AG04449 (cell line): ENCODE results near the gene DIO2.

Experiments
- CTCF ChIA-PET: fragments of 350-600 bp; formaldehyde crosslinking; extraction: SDS; loops from one replicate; lab custom pipeline; 2021; ENCODE audit warnings: antibody characterized with exemption; lab: Yijun Ruan, JAX
- POLR2A ChIA-PET: fragments of 400-600, 350-600 bp; formaldehyde crosslinking; extraction: SDS; loops from one replicate; lab custom pipeline; 2020; ENCODE audit warnings: antibody characterized with exemption, inconsistent platforms; lab: Yijun Ruan, JAX
- DNase-seq: peaks from one replicate; pipeline ENCODE4 v3.0.0-alpha.2; 2010; ENCODE audit warnings: low read depth, low spot score
- H3K4me3 ChIP-seq: 2 replicates; pipeline ENCODE4 v1.5.1; 2011; ENCODE audit warnings: low read depth, mild to moderate bottlenecking, control low read depth, low read length
- TF ChIP-seq, protein P1 (sequence below): IDR thresholded peaks from one replicate; pipeline ENCODE4 v1.5.1; 2011; ENCODE audit warnings: mild to moderate bottlenecking, moderate library complexity, low read length, control low read depth, inconsistent platforms; ENCODE audit not compliant: insufficient read depth; ENCODE audit errors: missing control alignments

DIO2 gene

DNA sequence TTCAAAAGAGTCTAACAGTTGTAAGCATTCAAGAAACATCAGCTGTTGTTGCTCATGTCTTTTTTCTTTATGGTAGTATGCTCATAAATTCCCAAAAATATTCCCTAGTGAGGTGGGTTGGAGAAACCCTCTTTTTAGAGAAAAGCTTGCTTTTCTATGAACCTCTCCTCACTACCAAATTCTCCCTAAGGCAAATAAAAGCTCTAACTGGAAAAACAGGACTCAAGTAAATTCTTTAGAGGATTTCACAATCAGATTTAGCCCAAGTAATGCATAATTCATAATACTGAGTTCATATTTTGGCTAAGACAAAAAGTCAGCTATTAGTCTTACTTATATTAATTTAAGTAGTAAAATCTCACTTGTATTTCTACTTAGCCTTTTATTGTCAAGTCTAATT is 59.1 kb downstream of the DIO2 start:
- POLR2A ChIA-PET: no interaction called here
- no peak overlapping the region for H3K4me3 ChIP-seq
- CTCF ChIA-PET: no interaction called here
- TF ChIP-seq, protein P1, sequence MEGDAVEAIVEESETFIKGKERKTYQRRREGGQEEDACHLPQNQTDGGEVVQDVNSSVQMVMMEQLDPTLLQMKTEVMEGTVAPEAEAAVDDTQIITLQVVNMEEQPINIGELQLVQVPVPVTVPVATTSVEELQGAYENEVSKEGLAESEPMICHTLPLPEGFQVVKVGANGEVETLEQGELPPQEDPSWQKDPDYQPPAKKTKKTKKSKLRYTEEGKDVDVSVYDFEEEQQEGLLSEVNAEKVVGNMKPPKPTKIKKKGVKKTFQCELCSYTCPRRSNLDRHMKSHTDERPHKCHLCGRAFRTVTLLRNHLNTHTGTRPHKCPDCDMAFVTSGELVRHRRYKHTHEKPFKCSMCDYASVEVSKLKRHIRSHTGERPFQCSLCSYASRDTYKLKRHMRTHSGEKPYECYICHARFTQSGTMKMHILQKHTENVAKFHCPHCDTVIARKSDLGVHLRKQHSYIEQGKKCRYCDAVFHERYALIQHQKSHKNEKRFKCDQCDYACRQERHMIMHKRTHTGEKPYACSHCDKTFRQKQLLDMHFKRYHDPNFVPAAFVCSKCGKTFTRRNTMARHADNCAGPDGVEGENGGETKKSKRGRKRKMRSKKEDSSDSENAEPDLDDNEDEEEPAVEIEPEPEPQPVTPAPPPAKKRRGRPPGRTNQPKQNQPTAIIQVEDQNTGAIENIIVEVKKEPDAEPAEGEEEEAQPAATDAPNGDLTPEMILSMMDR: no peak
- DNase-seq: no peak

DNA sequence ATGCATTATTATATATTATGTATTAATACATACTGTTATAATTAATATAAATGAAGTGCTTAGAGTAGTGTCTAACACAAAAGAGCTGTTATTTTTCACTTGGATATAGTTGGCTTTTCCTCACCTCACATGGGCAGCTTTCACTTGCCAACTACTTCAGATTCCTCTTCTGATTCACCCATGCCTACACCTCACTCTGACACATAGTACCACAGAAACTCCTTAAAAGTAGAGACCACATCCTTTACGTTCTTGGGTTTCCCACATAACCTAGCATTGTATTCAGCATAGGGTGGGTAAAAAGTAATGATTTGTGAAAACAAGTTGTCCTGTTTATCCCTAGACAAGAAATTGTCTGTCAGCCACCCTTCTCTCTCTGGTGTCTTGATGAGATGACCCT is 61.0 kb downstream of the DIO2 start:
- TF ChIP-seq, protein P1: no peak
- no peak for DNase-seq
- CTCF ChIA-PET: no interaction called here
- no peak overlapping the region for H3K4me3 ChIP-seq
- POLR2A ChIA-PET: no interaction called here
